ENCODE results near the gene TRIM52.

TRIM52 gene

DNA sequence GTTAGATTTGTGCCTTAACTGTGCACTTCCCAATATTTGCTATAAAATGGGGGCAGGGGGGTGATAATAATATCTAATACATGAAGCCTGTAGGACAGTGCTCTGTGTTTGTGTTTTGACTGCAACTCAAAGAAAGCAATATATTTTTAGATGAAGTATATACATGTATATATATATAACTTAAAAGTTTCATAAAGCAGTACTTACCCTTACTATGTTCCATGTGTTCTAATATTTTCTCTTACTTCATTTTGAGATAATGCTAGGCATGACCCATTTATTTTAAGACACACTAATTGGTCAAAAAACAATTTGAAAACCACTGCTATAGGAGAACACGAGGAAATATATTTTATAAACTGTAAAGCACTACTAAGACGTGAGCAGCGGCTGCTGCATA, 2.4 kb downstream of the TRIM52 start:
- no peak for DNase-seq (ENCODE audit: low read depth in 2 of 2)

DNA sequence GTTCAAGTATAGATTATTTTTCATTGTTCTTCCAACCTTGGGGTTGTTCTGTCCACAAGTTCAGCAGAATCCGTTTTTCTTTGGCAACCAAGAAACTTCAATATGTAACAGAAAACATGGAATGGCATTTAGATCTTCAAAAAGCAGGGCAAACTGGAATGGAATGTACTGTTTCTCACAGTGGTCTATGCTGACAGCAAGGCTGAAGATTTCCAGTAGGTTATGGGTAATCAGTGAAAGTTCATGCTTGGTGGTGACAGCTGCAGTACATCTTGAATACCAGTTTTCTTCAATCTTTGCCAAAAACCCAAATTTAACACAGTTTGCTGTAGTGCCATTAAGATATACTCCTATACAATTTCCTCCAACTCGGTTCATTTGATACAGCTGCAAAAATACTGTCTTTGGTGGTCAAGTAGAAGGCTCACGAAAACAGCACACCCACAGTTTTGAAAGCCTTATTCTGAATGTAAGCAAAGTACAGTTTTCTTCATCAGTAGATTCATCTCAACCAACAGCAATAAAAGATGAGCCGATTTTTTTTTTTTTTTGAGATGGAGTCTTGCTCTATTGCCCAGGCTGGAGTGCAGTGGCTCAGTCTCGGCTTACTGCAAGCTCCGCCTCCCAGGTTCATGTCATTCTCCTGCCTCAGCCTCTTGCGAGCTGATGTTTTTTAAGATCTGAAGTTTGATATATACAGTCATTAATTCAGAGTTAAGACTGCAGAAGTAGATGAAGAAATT, 4.9 kb downstream of the TRIM52 start:
- no peak for DNase-seq (ENCODE audit: low read depth in 2 of 2)

DNA sequence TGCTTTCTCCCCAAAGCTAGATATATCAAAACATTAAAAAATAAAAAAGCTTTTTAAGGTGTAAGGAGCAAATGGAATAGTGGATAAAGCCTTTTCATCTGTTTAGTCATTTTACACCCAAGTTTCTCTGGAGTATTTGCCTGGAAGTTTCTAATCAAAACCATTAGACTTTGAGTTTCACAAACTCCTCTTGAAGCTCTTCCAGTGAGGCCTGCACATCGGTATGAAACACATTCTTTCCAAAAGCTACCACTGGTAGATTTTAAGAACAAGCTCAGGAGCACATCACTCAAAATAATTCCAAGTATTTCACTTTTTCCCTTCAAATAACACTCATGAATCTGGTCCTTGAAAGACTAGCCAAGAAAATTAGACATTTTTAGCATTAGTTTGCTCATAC, 5.7 kb downstream of the TRIM52 start:
- DNase-seq (ENCODE audit: low read depth in 2 of 2): no peak

DNA sequence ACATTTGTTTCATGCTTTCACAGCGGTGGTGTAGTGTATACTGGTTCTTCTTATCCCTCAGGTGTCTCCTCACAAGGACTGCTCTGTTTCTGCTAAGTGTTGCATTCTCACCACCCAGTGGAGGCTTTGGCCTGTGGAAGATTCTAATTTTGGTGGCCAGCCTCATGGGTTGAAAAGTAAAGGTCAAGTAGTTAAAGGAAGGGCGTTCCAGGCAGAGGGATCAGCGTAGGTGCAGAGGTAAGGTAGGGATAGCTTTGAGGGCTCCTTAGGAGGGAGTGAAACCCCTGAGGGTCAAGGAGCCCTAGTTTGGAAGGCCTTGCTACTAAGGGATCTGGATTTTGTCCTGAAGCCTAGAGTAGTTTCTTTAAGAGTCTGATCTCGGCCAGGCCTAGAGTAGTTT, 12.7 kb downstream of the TRIM52 start:
- DNase-seq (ENCODE audit: low read depth in 2 of 2): no peak

DNA sequence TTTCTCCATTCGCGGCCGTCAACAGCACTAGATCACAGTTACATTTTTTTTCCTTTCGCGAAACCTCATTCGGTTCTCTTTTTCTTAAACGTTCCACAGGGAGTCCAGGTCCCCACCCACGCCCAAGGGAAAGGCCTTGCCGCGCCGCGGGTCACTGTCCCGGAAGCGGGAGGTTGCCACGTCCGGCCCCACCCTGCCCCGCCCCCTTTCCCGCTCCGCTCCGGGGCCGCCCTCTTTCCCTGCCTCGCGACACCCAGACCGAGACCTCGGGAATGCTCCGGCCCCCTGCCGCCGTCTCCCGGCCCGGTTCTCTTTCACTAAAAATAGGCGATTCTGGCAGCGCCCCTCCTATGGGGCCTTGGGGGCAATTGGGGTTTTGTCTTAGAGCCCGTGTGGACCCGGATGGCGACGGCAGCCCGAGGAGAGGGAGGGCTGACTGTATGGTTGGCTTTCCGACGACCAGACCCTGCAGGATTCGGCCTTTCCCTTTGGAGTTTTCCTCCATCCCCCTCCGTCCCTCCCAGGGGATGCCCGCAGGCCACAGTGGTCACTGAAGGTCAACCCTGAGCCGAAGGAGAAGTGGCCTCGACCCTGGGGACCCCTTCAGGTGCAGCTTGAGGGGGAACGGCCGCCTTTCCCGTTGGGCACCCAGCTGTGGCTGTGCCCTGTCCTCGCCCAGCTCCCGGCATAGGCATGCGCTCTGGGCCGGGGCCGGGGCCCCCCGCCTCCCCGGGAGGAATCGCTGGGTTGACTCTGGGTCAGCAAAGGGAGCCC, 14.5 kb downstream of the TRIM52 start:
- DNase-seq (ENCODE audit: low read depth in 2 of 2): peak; percentile 60 to 70

DNA sequence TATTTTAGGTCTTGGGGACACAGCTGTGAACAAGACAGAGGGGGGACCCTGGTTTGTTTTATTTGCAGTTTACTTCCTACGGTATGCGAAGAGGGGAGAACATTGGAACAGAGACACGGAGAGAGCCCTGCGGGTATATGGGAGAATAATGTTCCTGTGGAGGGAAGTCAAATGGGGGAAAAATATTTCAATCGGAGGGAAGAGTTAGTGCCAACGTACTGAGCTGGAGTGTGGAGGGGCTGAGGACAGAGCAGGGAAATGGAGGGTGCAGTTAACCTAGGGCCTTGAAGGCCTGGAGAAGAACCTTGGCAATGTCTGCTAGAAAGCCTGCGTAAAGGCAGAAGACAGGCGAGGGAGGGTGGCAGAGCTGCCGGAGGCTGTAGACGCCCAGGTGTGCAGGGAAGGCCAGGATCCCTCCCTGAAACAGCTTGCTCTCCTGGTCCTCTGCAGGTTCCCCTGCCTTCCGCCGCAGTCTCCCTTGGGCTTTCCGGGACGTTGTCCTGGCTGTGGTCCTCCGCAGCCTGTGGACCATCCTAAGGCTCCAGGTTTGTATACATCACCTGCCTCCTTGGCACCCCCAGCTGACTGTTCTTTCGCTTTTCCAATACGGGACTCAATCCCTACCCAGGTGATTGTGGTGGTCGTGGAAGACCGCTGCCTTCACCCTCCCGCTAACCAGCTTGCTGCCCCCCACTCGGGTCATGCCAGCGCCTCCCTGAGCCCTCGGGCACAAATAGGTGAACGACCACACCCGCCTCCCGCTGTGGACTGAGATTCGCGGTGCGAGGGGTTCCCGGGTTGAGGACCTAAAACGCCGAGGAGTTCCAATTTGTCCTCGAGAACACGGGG, 15.3 kb downstream of the TRIM52 start:
- DNase-seq (ENCODE audit: low read depth in 2 of 2): no peak

DNA sequence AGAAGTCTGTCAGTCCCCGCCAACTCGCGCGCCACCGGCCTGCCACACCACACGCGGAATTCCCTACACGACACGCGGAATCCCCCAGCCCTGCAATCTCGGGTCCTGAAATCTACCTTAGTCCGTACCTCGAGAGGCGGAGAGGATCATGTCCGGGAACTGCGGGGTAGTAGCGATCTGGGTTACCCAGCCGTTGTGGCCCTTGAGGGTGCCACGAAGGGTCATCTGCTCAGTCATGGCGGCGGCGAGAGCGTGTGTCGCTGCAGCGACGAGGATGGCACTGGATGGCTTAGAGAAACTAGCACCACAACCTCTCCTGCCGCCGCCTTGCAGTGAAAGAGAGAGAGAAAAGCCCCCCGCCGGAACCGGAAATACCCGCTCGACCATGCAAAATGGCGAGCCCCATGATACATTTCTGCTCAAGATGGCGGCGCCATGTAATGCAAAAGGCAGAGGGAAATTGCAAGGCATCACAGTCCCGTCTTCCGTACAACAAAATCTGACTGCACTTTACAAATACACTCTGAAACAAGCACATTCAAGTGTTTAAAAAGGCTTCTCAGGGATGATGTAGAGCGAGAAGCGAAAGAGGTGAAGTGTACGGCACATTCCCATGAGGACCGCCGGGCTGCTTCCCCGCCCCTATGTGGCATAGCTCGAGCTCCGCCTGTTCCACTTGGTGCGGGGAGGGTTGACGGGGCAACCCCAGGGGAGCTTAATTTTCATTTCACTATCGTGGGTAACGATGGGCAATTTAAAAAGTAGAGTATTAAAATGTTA, 17.2 kb downstream of the TRIM52 start, which contains the start of gene RACK1:
Gene RACK1 (minus strand): TSS at position 343 of the 780 bp plus-strand sequence. CDS start 106 bp downstream, at position 237.
- peak; percentile 84 to 86 for DNase-seq (ENCODE audit: low read depth in 2 of 2)

DNA sequence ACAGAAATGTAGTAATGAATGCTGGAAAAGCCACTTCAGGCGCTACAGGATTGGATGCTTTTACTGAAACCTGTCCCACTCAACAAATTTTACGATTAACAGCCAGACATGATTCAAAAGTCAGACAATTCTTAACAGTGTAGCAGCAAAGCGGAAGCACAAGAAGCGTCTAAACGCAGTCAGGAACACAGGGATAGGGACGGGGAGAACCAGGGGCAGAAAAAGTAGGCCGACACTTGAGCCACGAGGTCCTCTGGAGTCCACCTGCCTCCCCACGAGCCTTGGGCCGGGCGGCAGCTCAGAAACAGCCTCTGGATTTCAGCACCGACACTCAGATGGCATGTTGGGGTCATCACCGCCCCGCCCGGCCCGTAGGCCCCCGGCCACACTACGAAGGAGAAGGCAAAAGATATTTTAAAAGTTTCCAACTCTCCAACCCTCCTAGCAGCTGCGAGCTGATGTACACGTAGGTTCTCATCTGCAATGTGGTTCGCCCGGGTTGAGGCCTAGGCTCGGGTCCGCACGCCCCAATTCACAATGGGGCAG, 17.9 kb downstream of the TRIM52 start:
- no peak for DNase-seq (ENCODE audit: low read depth in 2 of 2)

DNA sequence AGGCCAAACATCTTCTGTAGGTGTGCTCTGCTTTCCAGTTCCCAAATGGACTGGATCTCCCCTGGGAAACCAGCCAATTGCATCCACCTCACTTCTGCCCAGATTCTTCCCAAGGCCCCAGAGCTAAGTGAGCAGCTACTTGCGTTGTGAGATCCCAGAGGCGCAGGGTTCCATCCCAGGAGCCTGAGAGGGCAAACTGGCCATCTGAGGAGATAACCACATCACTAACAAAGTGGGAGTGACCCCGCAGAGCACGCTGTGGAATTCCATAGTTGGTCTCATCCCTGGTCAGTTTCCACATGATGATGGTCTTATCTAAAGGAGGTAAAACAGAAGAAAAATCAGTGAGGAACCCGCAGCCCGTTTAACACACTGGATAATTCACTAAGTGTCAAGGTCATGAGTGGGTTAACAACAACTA, 18.9 kb downstream of the TRIM52 start:
- DNase-seq (ENCODE audit: low read depth in 2 of 2): no peak

DNA sequence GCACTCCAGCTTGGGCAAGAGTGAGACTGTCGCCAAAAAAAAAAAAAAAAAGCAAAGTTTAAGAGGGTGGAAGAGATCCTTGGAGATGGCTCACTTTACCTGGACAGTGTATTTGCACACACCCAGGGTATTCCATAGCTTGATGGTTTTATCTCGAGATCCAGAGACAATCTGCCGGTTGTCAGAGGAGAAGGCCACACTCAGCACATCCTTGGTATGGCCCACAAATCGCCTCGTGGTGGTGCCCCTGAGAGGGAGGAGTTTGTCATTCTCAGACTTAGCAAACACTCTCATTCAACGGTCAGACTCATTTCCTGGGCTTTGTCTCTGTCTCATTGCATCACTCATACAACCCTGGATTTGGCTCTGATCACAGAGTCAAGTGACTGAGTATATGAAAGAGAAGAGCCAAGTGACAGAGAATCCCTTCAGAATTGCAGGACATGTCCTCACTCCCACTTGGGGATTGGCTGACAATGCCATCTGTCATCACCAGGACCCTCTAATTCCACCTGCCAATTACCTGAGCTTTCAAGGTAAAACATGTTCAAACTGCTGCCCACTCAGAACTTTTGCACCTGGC, 19.5 kb downstream of the TRIM52 start:
- peak in 1 of 2 donors; percentile 20 for DNase-seq (ENCODE audit: low read depth in 2 of 2)

DNA sequence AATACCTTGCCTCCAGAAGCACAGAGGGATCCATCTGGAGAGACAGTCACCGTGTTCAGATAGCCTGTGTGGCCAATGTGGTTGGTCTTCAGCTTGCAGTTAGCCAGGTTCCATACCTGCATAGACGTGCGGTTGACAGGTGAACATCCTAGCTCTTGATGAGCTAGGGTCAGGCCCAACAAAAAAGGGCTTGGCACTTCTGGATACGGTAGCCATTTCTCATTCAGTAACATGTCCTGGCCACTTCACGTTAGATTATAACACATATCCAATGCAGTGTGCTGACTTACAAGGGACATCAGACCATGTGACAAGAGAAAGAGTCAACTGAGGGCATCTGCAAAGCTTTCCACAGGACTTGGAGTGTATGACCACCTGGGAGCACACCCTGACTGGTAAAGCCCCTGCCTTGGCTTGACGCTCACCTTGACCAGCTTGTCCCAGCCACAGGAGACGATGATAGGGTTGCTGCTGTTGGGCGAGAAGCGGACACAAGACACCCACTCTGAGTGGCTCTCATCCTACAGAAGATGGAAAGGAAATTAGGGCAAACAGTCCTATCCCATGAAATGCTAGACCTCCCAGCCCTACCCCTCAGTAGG, 21.8 kb downstream of the TRIM52 start:
- DNase-seq (ENCODE audit: low read depth in 2 of 2): no peak

DNA sequence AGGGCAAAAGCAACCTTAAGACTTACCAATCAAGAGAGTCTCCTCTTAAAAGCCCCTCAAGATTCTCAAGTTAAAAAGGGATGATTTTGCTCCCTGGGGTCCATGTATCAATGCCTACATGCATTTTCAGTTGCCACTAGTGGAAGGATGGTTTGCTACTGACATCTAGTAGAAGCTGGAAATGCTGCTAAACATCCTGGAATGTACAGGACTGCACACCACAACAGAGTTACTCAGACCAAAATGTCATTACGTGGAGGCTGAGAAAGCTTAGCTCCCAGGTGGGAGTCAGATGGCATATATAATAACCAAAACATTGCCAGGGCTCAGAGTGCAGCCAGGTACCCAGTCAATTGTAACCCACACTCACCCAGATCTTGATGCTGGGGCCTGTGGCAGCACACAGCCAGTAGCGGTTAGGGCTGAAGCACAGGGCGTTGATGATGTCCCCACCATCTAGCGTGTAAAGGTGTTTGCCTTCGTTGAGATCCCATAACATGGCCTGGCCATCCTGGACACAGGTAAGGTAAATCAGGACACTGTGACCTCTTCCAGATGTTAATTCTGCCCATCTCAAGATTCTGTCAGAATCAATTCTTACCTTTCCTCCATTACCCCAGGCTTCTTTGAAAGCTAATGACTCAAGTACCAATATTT, 23.1 kb downstream of the TRIM52 start:
- no peak for DNase-seq (ENCODE audit: low read depth in 2 of 2)

DNA sequence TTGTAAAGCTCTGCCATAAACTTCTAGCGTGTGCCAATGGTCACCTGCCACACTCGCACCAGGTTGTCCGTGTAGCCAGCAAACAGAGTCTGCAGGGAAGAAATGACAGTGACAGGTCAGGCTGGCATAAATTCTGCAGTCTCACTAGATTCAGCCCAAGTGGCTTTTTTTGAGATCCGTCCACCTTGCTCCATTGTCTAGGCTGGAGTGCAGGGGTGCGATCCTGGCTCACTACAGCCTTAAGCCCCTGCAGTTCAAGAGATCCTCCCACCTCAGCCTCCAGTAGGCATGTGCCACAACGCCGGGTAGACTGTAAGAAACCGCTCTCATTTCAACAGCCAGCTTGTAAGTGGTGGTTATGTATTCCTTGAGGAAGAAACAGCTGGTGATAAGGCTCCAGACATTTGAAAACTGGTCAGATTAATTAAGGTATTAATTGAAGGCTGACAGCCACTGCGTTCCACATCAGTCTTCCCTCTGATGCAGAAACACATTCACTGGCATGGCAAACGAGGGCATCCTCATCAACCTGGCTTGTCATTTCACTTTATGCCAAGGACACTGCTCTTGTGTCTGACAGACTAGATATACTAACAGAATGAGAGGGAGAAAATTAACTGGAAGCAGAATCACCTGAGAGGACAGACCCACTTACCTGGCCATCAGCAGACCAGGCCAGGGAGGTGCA, 23.8 kb downstream of the TRIM52 start:
- no peak for DNase-seq (ENCODE audit: low read depth in 2 of 2)

DNA sequence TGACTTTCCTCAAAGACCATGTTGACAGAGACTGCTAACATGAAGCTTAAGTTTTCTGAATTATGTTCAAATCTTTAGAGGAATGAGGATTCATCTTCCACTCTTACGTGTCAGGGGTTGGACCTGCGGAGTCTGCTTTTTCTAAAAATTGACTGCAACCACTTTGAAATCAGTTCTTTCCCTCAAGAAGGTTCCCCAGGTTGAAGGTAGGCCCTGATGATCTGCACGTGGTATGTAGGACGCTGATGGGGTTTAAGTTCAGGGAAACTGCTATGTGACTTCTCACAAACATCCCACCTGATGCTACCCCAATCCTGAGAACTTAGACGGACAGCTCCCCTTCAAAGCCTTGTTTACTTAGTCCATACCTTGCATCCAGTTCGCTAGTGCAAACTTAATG, 24.5 kb downstream of the TRIM52 start:
- no peak for DNase-seq (ENCODE audit: low read depth in 2 of 2)

DNA sequence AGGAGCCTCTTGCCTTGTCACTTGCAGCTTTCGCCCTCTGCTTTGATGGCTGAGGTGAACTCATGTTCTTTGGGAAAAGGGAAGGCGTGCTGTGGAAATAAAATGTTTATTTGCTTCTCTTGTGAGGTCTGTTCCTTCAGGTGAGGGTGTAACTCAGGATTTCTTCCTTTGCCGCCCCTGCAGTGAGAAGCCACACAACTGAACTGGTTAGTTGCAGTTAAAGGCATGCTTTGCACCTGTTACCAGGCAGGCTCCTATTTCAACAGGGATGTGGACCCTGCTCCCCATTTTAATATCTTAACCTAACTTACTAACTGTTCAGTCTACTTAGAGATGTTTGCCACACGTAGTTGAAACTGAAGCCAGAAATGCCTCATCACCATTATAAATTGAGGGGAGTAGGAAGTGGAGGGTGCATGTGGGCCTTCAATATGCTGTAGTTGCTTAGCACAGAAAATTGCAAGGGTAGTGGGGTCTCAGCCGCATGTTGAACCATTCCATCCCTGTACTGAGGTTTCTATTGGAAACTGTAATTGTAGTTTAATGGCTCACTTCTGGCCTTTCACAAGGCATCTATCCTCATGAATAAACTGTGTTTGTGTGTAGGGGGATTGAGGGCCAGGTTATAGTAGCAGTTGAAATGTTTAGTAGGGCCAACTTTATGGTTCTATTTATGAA, 25.1 kb downstream of the TRIM52 start:
- no peak for DNase-seq (ENCODE audit: low read depth in 2 of 2)

DNA sequence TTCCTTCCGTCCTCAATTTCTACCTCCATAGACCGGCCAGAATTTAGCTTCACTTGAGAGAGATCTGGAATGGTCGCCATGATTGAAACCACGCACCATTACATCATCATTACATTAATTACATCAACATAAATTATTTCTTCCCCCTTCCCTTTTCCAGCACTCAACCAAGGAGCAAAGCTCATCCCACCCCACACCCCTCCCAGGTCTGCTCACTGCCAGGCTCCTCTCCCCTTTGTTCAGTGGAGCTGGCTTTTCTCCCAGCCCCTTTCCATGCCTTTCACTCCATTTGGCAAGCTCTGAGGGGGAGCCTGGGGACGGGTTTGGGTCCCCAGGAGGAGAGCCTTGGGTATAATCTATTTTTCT, 25.6 kb downstream of the TRIM52 start:
- no peak for DNase-seq (ENCODE audit: low read depth in 2 of 2)

DNA sequence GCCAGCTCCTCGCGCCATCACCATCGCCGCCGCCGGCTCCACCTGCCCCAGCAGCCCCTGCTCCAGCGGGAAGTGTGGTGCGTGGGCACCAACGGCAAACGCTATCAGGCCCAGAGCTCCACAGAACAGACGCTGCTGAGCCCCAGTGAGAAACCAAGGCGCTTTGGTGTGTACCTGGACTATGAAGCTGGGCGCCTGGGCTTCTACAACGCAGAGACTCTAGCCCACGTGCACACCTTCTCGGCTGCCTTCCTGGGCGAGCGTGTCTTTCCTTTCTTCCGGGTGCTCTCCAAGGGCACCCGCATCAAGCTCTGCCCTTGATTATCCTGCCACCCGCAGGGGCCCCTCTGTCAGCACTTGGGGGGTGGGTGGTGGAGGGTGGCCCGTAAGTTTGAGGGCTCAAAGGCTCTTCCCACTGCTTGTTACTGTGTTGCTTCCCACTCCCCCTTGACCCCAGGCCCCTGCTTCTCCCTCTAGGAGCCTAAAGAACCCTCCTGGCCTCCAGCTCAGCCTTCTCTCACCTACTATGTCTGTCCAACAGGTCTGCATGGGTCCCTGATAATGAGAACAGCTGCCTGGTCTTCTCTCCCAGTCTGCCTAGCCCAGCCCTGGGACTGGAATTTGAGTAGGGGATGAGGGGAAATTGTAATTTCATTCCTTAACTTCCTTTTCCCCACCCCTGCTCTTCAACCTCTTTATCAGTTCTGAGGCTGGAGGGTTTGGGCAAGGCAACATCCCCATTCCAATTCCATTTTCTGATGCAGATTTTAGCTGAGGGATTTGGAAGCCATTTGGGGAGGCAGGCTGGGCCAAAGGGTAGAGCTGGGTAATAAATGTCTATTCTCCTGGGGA, 26.3 kb downstream of the TRIM52 start:
- DNase-seq (ENCODE audit: low read depth in 2 of 2): no peak
